Measurements from ENCODE around the gene CHST9. TPM values are rescaled to one million over a fixed set of nuclear protein-coding genes. Genes with fewer than 3 reads are reported as not detected.

Gene CHST9
- total RNA-seq, 6 experiments from 2014 or later: 3.8 to 24.2 (median 9.8) TPM

DNA sequence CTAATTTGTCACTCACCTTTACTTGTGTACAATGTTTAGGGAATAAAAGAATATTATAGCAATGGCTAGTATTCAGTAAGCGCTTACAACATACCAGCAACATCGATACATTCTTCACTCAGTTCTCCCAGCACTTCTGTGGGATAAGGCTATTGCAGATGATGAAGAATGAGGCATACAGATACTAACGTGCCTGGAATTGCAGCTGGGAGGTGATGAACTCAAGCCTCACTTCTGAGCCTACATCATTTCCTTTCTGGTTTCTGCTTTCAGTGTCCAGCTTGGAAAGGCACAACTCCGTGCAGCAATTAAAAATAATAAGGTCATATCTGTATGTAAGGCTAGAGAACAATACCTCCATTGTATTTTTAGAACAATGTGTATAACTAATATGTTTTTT lies 224.2 kb downstream of the CHST9 start:
- no peak for DNase-seq

DNA sequence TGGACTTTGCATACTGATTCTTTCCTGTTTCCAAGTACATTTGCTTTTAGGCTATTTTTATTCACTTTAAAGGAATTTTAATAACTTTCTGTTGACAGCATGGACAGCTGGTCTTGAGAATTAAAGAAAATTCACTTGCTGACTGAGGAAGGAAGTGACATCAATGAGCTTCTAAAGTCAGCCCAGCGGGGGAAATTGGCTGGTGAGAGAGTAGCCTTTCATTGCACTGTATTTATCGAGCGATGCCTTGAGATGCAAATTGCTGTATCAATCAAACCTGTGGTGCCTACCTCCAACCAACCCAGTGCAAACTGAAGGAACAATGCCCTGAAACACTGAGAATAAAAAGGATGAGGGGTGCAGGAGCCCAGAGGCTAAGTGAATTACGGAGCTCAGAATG lies 228.2 kb downstream of the CHST9 start:
- Histone ChIP-seq H3K36me3 (no peaks in the 10 kb centered on the region), H3K4me3 (no peak overlapping the region), H3K4me1 (peaks cover 0 to 6% (median 3%) of the 10 kb centered on the region in 4 donors), H3K9me3 (no peaks in the 10 kb centered on the region), H3K27ac (no peak overlapping the region), H3K27me3 (no peaks in the 10 kb centered on the region)
- intact Hi-C loops (cut with DNase I): no loop called here
- WGBS (ENCODE audit: insufficient coverage, low coverage, low lambda C conversion rate, missing lambda C conversion rate): 65% methylated on average over 4 of the region's 4 CpGs
- no peak for DNase-seq
- TF ChIP-seq POLR2A (IDR thresholded peaks at IDR 0.05): no peak
- TF ChIP-seq, protein P1, sequence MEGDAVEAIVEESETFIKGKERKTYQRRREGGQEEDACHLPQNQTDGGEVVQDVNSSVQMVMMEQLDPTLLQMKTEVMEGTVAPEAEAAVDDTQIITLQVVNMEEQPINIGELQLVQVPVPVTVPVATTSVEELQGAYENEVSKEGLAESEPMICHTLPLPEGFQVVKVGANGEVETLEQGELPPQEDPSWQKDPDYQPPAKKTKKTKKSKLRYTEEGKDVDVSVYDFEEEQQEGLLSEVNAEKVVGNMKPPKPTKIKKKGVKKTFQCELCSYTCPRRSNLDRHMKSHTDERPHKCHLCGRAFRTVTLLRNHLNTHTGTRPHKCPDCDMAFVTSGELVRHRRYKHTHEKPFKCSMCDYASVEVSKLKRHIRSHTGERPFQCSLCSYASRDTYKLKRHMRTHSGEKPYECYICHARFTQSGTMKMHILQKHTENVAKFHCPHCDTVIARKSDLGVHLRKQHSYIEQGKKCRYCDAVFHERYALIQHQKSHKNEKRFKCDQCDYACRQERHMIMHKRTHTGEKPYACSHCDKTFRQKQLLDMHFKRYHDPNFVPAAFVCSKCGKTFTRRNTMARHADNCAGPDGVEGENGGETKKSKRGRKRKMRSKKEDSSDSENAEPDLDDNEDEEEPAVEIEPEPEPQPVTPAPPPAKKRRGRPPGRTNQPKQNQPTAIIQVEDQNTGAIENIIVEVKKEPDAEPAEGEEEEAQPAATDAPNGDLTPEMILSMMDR (IDR thresholded peaks at IDR 0.05): no peak
- no peak for ATAC-seq

More for the DNA sequence above, 224.2 kb downstream of the CHST9 start:
- no peak for TF ChIP-seq POLR2A (IDR thresholded peaks at IDR 0.05)
- TF ChIP-seq, protein P1 (IDR thresholded peaks at IDR 0.05): no peak
- Histone ChIP-seq H3K27ac (no peak overlapping the region), H3K4me1 (peaks cover 0 to 27% (median 3%) of the 10 kb centered on the region in 4 donors), H3K9me3 (no peaks in the 10 kb centered on the region), H3K4me3 (no peak overlapping the region), H3K36me3 (no peaks in the 10 kb centered on the region), H3K27me3 (no peaks in the 10 kb centered on the region)
- 55% methylated on average over 4 of the region's 4 CpGs for WGBS (ENCODE audit: insufficient coverage, low coverage, low lambda C conversion rate, missing lambda C conversion rate)
- ATAC-seq: no peak
- intact Hi-C loops (cut with DNase I): no loop called here

DNA sequence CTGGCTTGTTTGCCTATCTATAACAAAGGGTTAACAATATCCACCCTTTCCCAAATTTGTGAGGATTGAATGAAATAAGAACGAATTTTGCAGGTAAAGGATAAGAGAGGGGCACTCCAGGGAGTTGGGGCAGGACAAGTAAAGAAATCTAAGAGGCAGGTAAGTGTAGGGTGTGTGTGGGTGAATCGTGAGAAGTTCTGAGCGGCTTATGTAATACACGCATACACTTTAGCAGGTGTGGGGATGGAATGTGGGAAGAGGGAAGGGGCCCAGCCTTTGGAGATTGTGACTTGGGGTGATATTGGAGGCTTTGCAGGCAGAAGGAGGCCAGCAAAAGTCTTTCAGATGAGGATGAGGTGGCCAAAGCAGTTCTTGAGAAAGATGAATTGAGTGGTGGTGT lies 236.4 kb downstream of the CHST9 start:
- intact Hi-C loops (cut with DNase I): no loop called here

DNA sequence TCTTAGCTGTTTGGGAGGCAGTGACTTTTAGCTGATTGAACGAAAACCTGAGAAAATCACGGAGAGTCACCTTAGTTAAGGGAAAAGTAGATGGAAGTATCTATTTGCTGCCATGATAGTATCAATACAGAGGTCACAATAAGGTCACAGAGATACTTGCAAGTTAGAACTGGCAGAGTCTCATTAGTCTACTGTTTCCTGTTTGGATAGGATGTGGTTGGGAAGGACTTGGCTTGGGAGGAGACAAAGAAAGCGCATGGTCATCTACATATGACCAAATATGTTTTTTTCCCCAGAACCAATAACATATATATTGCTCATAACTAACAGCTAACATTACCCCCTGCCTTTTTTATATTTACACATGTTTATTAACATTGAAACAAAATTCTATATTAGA lies 241.2 kb downstream of the CHST9 start:
- no peaks in the 10 kb centered on the region for H3K4me1 ChIP-seq
- H3K27ac ChIP-seq: no peak overlapping the region
- DNase-seq (no peak), ATAC-seq (no peak)
- no peaks in the 10 kb centered on the region for H3K9me3 ChIP-seq
- H3K27me3 ChIP-seq: no peaks in the 10 kb centered on the region
- intact Hi-C loops (cut with DNase I): no loop called here
- WGBS (ENCODE audit: insufficient coverage, low coverage, low lambda C conversion rate, missing lambda C conversion rate): 97% methylated on average over 3 of the region's 3 CpGs
- no peak overlapping the region for H3K4me3 ChIP-seq
- no peak for TF ChIP-seq POLR2A (IDR thresholded peaks at IDR 0.05)
- TF ChIP-seq, protein P1 (IDR thresholded peaks at IDR 0.05): no peak
- H3K36me3 ChIP-seq: no peaks in the 10 kb centered on the region

More for the DNA sequence above, 236.4 kb downstream of the CHST9 start:
- Histone ChIP-seq H3K27ac (no peak overlapping the region), H3K4me3 (no peak overlapping the region), H3K27me3 (no peaks in the 10 kb centered on the region), H3K4me1 (no peaks in the 10 kb centered on the region), H3K9me3 (no peaks in the 10 kb centered on the region), H3K36me3 (no peaks in the 10 kb centered on the region)
- whole genome bisulfite sequencing (ENCODE audit: insufficient coverage, low coverage, low lambda C conversion rate, missing lambda C conversion rate): 82% methylated on average over 4 of the region's 4 CpGs
- ATAC-seq (no peak), DNase-seq (no peak)
- TF ChIP-seq, protein P1 (IDR thresholded peaks at IDR 0.05): no peak
- TF ChIP-seq POLR2A (IDR thresholded peaks at IDR 0.05): no peak

DNA sequence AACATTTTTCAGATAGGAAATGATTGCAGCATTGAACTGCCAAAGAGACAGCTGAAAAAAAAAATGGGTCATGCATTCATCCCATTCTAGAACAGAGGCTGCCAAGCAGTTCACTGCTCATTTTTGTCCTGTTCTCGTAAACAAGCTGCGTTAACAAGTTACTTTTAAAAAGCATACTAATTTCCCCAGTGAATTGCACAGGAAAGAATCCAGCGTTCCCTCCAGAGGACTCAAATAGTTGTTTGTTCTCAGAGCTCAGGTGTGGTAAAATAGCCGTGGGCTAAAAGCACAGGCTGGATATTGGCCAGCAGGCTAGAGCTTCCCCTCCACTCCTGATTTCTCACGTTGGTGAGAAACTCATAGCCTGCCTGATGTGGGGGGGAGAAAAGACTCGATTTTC lies 243.5 kb downstream of the CHST9 start:
- Histone ChIP-seq H3K4me3 (no peak overlapping the region), H3K27me3 (no peaks in the 10 kb centered on the region), H3K9me3 (no peaks in the 10 kb centered on the region), H3K36me3 (no peaks in the 10 kb centered on the region), H3K4me1 (no peaks in the 10 kb centered on the region), H3K27ac (no peak overlapping the region)
- intact Hi-C loops (cut with DNase I): no loop called here
- DNase-seq: no peak
- 69% methylated on average over 6 of the region's 6 CpGs for WGBS (ENCODE audit: insufficient coverage, low coverage, low lambda C conversion rate, missing lambda C conversion rate)
- TF ChIP-seq, protein P1 (IDR thresholded peaks at IDR 0.05): no peak
- no peak for TF ChIP-seq POLR2A (IDR thresholded peaks at IDR 0.05)
- ATAC-seq: no peak
